ENCODE measurements around the gene MAP3K7.

The MAP3K7 gene

DNA sequence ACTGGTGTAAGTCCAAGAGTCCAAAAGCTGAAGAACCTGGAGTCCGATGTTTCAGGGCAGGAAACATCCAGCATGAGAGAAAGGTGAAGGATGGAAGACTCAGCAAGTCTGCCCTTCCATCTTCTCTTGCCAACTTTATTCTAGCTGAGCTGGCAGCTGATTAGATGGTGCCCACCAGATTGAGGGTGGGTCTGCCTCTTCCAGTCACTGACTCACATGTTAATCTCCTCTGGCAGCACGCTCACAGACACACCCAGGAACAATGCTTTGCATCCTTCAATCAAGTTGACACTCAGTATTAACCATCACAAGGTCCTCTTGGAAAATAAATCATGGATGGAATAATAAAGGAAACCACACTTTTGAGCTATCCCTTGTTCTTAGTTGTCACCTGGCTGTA, 121.2 kb downstream of the MAP3K7 start:
- Histone ChIP-seq H3K4me1 (no peaks in the 10 kb centered on the region), H3K27me3 (no peaks in the 10 kb centered on the region), H3K27ac (no peak overlapping the region), H3K9ac (no peak overlapping the region), H3K4me2 (no peak overlapping the region), H4K20me1 (no peaks in the 10 kb centered on the region), H3K36me3 (no peaks in the 10 kb centered on the region), H3K4me3 (no peak overlapping the region), H3K9me3 (no peaks in the 10 kb centered on the region)
- no peak for TF ChIP-seq Cebpa-rat (IDR thresholded peaks at IDR 0.05)

DNA sequence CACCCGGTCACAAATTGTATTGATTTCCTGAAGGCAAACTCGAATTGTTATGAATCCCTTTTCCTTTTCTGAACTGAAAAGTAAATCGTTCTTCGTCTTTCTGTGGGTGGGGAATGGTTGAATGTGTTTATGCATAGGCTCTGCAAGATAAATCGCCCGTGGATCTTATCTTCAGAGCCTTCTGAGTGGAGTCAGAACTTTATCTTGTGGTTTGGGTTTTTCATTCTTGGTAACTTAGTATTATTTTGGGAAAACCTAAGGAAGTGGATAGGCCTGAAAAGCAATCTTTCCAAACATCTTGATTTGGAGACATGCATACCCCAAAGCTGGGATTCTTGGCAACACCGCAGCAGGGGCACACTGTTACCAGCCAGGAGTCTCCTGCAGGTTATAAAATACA, 122.4 kb downstream of the MAP3K7 start:
- Histone ChIP-seq H4K20me1 (no peaks in the 10 kb centered on the region), H3K36me3 (no peaks in the 10 kb centered on the region), H3K27me3 (no peaks in the 10 kb centered on the region), H3K4me2 (no peak overlapping the region), H3K27ac (no peak overlapping the region), H3K4me1 (no peaks in the 10 kb centered on the region), H3K9me3 (peaks cover 7% of the 10 kb centered on the region; the same call in 1 of the 2 replicates), H3K9ac (no peak overlapping the region), H3K4me3 (no peak overlapping the region)
- no peak for TF ChIP-seq Cebpa-rat (IDR thresholded peaks at IDR 0.05)

DNA sequence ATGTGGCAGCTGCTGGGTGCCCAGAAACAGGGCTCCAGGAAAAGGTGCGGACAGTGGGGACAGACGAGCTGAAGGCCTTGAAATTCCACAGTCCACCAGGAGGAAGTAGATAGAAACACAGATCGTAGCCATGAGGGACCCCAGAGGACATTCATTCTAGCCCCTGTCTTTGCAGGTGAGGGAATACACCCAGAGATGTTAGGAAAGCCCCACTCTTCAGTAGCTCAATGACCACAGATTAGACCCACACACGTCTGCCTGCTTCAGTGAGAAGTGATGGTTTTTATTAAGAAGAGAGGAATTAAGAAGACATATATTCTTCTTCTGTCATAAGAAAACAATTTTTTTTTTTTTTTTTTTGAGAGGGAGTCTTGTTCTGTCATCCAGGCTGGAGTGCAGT, 123.0 kb downstream of the MAP3K7 start:
- no peak overlapping the region for H3K4me3 ChIP-seq
- no peaks in the 10 kb centered on the region for H4K20me1 ChIP-seq
- H3K36me3 ChIP-seq: no peaks in the 10 kb centered on the region
- H3K4me2 ChIP-seq: no peak overlapping the region
- H3K9me3 ChIP-seq: peaks cover 10% of the 10 kb centered on the region; the same call in 1 of the 2 replicates
- no peak overlapping the region for H3K9ac ChIP-seq
- H3K27ac ChIP-seq: no peak overlapping the region
- no peak for TF ChIP-seq Cebpa-rat (IDR thresholded peaks at IDR 0.05)
- no peaks in the 10 kb centered on the region for H3K27me3 ChIP-seq
- H3K4me1 ChIP-seq: no peaks in the 10 kb centered on the region
